Large intestine (tissue), 1 donor: ENCODE measurements around the gene U2AF2. TPM values are rescaled to one million over a fixed set of nuclear protein-coding genes. Genes with fewer than 3 reads are reported as not detected.

Source experiments
- polyA plus RNA-seq: library from polyadenylated mRNA; unstranded; fragments of 120-200 nt; gene quantifications from one replicate; pipeline ENCODE4 v1.2.1, GENCODE V29; 2013

Gene U2AF2
- polyA plus RNA-seq, 1 donor: 167 TPM

Other genes starting within 250 kb of the U2AF2 start
- gene UBE2S, start 247.2 kb upstream of the U2AF2 start, polyA plus RNA-seq: 29.9 TPM
- gene SHISA7, start 211.7 kb upstream of the U2AF2 start, polyA plus RNA-seq: 1.1 TPM
- gene ISOC2, start 193.4 kb upstream of the U2AF2 start, polyA plus RNA-seq: 30.4 TPM
- gene C19orf85, start 190.3 kb upstream of the U2AF2 start, polyA plus RNA-seq: not detected
- 5.6 TPM for gene ZNF628, start 178.4 kb upstream of the U2AF2 start, polyA plus RNA-seq
- 14.0 TPM for gene NAT14, start 169.8 kb upstream of the U2AF2 start, polyA plus RNA-seq
- gene SSC5D, start 166.6 kb upstream of the U2AF2 start, polyA plus RNA-seq: 4.0 TPM
- 0.66 TPM for gene SBK2, start 117.9 kb upstream of the U2AF2 start, polyA plus RNA-seq
- 0.15 TPM for gene SBK3, start 109.5 kb upstream of the U2AF2 start, polyA plus RNA-seq
- 14.9 TPM for gene ZNF579, start 74.2 kb upstream of the U2AF2 start, polyA plus RNA-seq
- gene FIZ1, start 55.5 kb upstream of the U2AF2 start, polyA plus RNA-seq: 13.9 TPM
- gene ZNF524, start 54.7 kb upstream of the U2AF2 start, polyA plus RNA-seq: 18.9 TPM
- 10.4 TPM for gene ZNF865, start 49.4 kb upstream of the U2AF2 start, polyA plus RNA-seq
- gene ZNF784, start 30.5 kb upstream of the U2AF2 start, polyA plus RNA-seq: 15.6 TPM
- 31.3 TPM for gene ZNF580, start 14.0 kb upstream of the U2AF2 start, polyA plus RNA-seq
- 29.1 TPM for gene ZNF581, start 11.4 kb upstream of the U2AF2 start, polyA plus RNA-seq
- 11.6 TPM for gene CCDC106, start 6.8 kb upstream of the U2AF2 start, polyA plus RNA-seq
- 153 TPM for gene EPN1, start 20.2 kb downstream of the U2AF2 start, polyA plus RNA-seq
- gene NLRP9, start 83.4 kb downstream of the U2AF2 start, polyA plus RNA-seq: not detected
- 0.15 TPM for gene RFPL4A, start 104.1 kb downstream of the U2AF2 start, polyA plus RNA-seq
- gene RFPL4AL1, start 114.1 kb downstream of the U2AF2 start, polyA plus RNA-seq: not detected
- gene NLRP11, start 177.0 kb downstream of the U2AF2 start, polyA plus RNA-seq: 0.04 TPM
- not detected for gene NLRP4, start 181.5 kb downstream of the U2AF2 start, polyA plus RNA-seq